Stimulated activated CD4-positive, alpha-beta T cell treated with anti-CD3 and anti-CD28 coated beads, Interleukin-12 subunit alpha, Interleukin-12 subunit beta, amount 100 ng/mL, for 48 hours (primary cell): ENCODE results near the gene ZNF454.

Experiments used
- DNase-seq, 3 donors: peaks; one replicate each; pipeline ENCODE4 v3.0.0-alpha.2; 2020; ENCODE audit warnings: low read depth in 2 of 3, low spot score in 1 of 3

ZNF454 gene

DNA sequence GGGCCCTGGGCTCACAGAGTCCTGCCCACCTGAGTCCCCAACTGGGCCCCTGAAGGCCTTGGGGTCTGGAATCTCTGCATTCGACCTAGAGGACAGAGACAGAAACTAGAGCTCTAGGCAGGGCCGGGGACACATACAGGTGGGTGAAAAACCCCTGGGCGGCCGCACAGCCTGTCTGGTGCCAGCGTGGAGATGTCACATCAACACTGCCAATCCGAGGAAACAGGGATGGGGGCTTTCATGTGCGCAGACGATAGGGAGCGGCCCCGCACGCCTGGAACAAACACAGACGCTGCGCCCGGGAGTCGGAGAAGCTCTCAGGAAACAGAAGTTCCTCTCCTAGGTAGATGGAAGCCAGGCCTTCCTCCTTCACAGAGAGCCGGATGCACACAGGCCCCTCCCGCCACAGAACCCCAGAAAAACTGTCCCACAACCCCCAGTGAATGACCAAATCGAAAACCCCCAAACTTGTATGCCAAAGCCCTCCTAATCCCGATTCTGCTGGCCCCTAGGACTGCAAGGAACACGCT lies 52.3 kb downstream of the ZNF454 start:
- DNase-seq: no peak

GRCh38 chr5:178993955-178994579 lies 53.1 kb downstream of the ZNF454 start:
- DNase-seq: no peak

DNA sequence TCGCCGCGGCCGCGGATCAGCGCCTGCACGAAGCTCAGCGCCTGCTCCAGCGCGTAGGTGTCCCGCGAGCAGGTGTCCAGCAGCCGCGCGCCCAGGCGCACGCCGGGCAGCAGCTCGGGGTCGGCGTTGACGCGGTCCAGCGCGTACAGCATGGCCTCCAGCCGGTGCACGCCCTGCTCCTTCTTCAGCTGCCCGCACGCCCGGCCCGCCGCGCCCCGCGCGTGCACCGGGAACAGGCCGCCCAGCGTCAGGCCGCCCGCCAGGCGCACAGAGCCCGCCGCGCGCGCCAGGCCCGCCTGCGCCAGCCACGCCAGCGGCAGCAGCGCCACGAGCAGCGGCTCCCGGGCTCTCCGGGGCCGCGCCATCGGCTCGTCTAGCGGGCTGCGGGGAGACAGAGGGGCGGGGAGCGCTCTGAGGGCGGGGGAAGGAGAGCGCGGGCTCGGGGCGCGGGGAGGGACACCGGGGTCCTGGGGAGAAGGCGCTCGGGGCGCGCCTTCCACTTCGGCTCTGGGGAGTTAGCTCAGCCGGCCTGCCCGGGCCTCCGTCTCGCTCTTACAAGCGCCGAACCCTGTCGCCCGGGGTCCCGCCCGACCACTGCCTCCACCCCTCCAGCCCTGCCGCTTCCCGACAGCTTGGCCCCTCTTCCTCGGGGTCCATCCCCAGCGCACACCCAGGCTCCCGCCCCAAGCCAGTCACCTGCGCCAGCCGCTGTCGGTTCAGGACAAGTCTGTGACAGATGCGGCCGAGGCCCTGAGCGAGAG lies 53.8 kb downstream of the ZNF454 start, which contains the start of gene GRM6:
Gene GRM6, minus strand, starts transcription at position 741 of the 761 bp plus-strand sequence. Its CDS starts 376 bp downstream, at position 365.
- DNase-seq: no peak

- no peak for DNase-seq
These were observed 54.3 kb downstream of the ZNF454 start for GRCh38 chr5:178995341-178995690.

DNA sequence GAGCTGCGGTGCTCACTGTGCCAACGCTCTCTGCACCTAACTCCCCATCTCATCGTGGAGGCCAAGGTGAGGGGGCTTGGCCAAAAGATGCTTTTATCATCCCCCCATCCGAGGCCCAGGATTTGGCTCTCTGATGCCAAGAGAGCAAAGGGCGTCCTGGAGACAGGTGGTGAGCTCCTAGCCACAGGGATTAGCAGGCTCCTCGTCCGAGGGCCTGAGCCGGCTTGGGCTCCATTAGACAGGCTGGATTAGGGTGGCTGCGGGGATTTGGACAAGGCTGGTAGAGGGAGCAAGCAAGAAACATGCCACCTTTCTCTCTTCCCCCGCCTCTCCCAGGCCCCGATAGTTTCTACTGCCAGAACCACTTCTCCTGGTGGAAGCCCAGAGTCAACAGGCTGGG lies 55.2 kb downstream of the ZNF454 start:
- DNase-seq: no peak

DNA sequence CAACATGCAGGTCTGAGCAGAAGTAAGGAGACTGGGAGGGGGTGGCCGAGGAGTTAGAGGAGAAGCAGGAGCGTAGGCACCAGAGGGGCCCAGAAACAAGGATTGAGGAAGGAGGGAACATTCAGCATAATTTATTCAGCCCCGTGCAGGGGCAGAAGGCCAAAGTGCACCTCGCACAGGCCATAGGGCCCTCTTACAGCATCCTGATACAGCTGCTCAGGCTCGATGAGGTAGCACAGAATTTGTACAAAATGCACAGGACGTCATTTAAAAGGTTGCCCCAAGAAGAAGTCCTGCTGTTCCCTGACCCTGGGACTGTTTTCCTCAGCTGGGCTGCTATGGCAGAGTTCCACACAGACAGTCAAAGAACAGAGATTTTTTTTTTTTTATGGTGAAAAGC lies 56.2 kb downstream of the ZNF454 start:
- no peak for DNase-seq

- no peak for DNase-seq
These were observed 57.4 kb downstream of the ZNF454 start for GRCh38 chr5:178998441-178998840.

GRCh38 chr5:179006564-179006963 lies 65.6 kb downstream of the ZNF454 start:
- DNase-seq: no peak

- DNase-seq: no peak
These were observed 67.7 kb downstream of the ZNF454 start for GRCh38 chr5:179008667-179009066.
